GM12892 (cell line): Measurements from ENCODE around the gene EVL.

ENCODE experiments used
- DNase-seq: peaks from one replicate; pipeline ENCODE4 v3.0.0; 2011; ENCODE audit not compliant: insufficient read length
- FAIRE-seq: peaks from 2 replicates; lab custom pipeline; 2011; peaks lifted over from hg19 to GRCh38; lab: Jason Lieb, UNC
- POLR2A ChIP-seq: IDR thresholded peaks from 2 replicates; pipeline ENCODE4 v1.6.1; 2011; ENCODE audit warnings: low read depth, low read length, control low read depth
- POLR2AphosphoS5 ChIP-seq: IDR thresholded peaks from 2 replicates; pipeline ENCODE4 v1.6.1; 2011; ENCODE audit warnings: low read depth, low read length, control low read depth
- TAF1 ChIP-seq: IDR thresholded peaks from 2 replicates; pipeline ENCODE4 v1.6.1; 2011; ENCODE audit warnings: low read depth, mild to moderate bottlenecking, control low read depth, low read length, borderline replicate concordance

The EVL gene

DNA sequence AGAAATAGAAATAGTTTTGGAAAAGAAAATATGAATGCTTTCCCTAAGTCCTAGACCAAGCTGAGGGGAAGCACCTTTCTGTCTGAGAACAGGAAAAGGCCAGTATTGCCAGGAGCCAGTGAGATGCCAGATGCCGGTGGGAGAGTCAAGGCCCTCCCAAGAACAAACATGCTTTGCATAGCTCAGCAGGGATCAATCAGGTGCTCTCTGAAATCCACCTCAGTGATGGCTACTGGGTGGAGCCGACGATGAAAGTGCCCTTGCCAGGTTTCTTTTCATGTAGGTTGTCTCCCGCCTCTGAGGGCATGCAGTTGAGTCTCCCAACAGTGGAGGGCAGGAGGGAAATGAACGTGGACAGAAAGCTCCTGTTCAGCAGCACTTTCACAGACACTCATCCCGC is 66.0 kb downstream of the EVL start:
- DNase-seq: no peak
- TF ChIP-seq POLR2AphosphoS5 (no peak), TAF1 (no peak), POLR2A (no peak)
- no peak for FAIRE-seq

DNA sequence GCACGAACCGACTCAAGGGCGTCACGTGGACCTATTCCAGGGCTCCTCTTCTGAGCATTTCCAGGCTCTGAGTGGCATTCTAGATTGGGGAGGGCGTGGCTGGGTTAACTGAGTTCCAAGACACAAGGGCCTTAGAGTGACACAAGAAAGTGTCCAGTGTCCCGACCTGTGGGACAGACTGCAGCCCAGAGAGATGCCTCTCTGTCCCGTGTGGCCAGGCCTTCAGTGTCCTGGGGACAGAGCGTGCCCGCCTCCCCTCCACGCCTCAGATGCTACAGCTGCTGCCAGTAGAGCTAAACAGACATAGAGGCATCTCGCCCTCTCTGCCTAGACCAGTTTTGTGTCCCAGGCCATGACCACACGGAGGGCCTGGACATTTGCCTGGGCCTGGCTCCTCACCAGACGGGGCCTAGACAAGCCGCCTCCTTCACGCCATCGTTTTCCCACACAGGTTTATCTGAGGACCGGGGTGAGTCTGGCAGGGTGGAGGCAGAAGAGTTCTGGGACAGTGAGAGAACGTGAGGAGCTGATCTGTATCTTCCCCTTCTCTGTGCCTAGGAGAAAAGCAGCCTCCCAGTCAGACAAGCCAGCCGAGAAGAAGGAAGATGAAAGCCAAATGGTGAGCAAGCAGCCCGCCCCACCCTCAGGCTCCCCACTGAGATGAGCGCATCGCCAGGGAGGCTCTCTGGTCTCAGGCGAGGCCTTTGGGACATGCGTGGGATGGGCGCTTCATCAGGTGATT is 67.1 kb downstream of the EVL start:
- no peak for FAIRE-seq
- DNase-seq: no peak
- TF ChIP-seq TAF1: no peak
- no peak for TF ChIP-seq POLR2A
- TF ChIP-seq POLR2AphosphoS5: no peak

DNA sequence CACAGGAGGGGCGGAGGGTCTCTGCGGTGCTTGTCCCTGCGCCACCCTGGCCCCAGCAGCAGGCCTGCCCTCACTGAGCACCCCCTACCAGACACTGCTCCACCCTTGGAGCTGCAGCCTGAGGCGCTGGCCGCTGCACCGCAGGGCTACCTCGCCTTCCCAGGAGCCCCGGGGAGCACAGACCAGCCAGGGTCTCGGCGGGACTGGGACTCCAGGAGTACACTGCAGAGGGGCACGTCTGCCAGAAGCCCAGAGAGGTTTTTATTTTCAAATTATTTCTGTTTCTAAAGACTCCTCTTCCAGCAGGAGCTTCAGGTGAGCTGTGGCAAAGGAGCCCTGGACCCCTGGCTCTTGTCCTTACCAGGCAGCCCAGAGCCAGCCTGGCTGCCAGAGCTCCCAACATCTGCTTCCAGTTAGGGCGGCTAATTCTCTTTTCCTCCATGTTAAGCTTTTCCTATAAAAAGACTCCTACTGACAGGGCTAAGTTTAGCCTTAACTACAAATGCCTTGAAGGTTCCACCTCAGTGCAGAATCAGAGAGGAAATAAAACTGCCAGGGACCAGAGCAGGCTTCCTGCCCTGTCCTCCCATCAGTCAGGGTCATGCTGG is 67.8 kb downstream of the EVL start:
- FAIRE-seq (no peak), DNase-seq (no peak)
- no peak for TF ChIP-seq TAF1
- TF ChIP-seq POLR2AphosphoS5: no peak
- TF ChIP-seq POLR2A: no peak

DNA sequence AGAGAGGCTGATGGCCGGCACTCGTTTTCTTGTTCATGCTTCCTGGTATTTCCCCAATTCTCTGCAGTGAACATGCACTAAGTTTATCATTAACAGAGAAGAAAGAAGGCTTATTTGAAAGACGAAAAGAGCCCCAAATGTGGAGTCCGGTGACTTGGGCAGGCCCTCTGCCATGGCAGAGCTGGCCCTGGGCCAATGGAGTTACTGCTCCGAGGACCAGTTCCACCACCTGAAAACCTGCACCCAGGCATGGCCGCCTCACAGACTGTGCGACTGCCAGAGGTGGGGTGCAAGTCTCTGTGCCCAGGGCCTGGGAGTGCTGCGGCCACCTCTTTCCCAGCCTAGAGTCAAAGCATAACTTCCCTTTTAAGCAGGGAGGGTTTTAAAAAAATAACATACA is 69.4 kb downstream of the EVL start:
- no peak for FAIRE-seq
- DNase-seq: no peak
- TF ChIP-seq TAF1 (no peak), POLR2A (no peak), POLR2AphosphoS5 (no peak)

DNA sequence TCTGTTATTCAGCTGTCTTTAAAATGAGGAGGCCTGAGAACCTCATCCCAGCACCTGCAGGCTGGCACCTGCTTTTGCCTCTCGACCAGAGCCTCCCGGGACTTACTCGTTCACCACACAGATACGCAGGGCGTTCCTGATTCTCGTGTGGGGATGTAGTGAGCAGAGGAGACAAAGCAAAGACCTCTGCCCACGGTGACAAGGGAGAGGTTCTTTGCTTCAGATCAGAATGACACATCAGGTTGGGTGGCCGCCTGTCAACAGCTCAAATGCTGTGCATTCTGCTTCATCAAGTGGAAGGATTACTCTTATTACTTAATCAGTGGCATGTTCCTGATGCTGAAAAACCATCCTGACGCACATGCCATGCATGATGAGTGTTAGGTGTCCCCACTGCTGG is 69.9 kb downstream of the EVL start:
- no peak for DNase-seq
- no peak for TF ChIP-seq POLR2AphosphoS5
- no peak for TF ChIP-seq POLR2A
- TF ChIP-seq TAF1: no peak
- FAIRE-seq: no peak

DNA sequence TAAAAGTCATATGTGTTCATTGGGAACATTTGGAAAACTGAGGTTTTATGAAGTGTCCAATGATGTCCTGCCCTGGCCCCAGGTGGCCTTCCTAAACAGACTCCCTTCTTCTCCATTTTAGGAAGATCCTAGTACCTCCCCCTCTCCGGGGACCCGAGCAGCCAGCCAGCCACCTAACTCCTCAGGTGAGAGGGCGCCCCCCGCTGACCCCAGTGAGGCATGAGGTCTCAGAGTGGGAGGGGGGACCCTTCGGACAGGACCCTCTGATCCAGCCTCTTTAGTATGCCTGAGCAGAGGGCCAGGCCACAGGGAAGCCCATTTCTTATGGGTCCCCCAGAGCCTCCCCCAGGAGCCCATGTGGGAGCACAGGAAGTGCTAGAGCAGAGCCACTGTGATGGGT is 70.6 kb downstream of the EVL start:
- TF ChIP-seq POLR2AphosphoS5 (no peak), POLR2A (no peak), TAF1 (no peak)
- FAIRE-seq (no peak), DNase-seq (no peak)

DNA sequence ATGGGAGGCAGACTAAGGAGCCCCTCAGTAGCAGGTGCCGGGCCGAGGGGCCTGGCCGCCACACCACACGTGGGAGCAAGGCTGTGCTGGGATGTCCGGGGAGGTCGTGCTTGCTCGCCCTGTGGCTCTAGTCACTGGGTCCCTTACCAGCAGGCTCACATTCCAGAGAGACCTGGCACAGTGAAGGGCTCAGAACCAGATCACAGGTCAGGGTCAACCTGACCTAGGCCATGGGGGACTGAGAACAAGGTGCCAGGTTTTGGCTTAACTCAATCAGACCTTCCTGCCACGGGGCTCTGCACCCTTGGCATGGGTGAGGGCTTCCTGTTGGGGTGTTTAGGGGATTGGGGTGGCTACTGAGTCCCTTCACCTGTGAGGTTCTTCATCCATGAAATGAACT is 72.0 kb downstream of the EVL start:
- no peak for TF ChIP-seq TAF1
- TF ChIP-seq POLR2A: no peak
- no peak for TF ChIP-seq POLR2AphosphoS5
- DNase-seq: no peak
- FAIRE-seq: no peak

DNA sequence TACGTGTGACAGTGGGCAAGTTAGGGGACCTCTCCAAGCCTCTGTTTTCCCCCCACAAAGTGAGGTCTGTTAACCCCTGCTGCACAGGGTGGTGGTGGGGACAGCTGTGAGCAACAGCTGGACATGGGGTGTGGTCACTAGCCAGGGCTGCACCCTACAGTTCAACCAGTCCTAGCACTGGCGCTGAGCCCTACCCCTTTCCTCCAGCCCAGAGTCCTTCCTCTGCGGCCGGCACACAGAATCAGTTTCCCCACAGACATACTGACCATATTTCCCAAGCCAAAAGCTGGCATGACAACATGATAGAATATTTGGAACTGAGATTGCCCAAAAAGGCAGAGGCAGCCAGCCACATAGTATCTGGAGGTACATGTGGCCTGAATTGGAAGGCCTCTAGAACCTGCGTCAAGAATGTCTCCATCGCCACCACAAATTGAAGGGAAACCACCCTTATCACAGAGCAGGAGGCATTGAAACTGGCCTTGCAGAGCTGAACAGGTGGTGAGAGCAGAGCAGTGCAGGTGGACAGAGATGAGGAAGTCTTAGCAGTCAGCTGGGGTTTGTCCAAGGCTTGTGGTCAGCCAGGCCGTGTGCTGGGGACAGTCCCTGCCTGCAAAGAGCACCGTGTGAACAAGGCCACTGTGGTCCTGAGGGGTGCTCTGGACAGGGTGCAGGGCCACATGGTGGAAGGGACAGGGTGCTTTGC is 73.0 kb downstream of the EVL start:
- no peak for DNase-seq
- FAIRE-seq: no peak
- no peak for TF ChIP-seq POLR2AphosphoS5
- TF ChIP-seq POLR2A: no peak
- no peak for TF ChIP-seq TAF1

DNA sequence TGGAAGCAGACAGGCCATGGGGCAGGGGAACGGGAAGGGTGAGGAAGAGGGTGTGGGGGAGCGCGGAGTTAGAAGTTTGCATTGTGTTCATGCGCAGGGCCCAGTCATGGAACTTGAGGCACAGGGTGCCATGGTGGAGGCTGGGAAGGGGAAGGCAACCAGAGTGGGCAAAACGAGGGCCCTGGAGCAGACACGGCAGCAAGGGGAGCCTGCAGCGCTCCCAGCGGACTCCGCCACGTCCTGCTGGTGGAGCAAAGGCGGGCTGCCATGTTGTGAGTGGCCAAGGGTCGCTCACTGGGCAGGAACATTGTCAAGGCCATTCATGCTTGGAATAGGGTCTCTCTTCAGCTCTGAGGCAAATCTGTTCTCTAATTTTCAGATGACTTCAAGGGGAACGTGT is 73.7 kb downstream of the EVL start:
- no peak for FAIRE-seq
- TF ChIP-seq POLR2A: no peak
- TF ChIP-seq TAF1: no peak
- no peak for TF ChIP-seq POLR2AphosphoS5
- no peak for DNase-seq

DNA sequence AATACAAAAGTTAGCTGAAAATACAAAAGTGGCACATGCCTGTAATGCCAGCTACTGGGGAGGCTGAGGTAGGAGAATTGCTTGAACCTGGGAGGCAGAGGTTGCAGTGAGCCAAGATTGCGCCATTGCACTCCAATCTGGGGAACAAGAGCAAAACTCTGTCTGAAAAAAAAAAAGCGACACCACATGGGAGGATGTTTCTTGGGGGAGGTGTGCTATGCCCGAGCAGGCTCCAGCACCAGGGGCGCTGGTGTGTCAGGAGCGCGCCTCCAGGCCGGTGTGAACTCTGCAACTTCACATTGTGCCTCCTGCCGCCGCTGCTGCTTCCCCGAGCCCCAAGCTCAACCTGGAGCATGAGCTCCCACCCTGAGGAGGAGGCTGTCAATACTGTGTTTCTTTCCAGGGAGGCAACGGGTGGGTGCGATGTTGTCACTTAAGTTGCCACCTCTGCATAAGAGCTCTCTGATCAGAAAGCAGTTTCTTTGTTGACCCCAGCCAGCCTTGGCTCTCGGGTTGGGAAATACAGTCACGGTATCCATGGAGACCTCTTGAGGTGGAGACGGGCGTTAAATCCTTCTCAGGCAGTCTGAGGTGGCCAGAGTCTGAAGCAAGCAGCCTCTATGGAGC is 75.3 kb downstream of the EVL start:
- no peak for TF ChIP-seq POLR2AphosphoS5
- DNase-seq: no peak
- no peak for FAIRE-seq

DNA sequence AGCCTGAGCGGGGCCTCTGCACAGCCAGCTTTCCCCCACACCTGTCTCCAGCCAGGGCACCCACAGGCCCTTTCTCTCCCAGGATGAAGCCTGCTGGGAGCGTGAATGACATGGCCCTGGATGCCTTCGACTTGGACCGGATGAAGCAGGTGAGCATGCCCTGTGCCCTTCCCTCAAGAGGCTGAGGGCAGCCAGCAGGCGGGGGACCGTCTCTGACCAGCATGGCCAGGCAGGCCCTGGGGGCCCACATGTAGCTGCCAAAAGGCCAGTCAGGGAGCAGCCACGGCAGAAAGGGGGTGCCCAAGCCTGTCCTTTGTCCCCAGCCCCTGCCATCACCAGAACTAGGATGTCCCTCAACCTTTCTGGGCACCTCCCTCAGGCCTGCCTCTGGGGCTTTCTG is 75.9 kb downstream of the EVL start:
- FAIRE-seq (no peak), DNase-seq (no peak)
- TF ChIP-seq TAF1 (no peak), POLR2AphosphoS5 (no peak; the same call in 1 of the 2 replicates), POLR2A (no peak)
